Gastroesophageal sphincter (tissue), 3 donors: ENCODE results near the gene ZBTB20.

Experiments used
- CTCF ChIP-seq, 4 experiments: fragments of 200-600 bp in 2 of 4; fragments of 450-650 bp in 2 of 4; sonication (generic) in 1 of 4; IDR thresholded peaks; one replicate each; pipeline ENCODE4 v1.5.1; 2017 to 2019; ENCODE audit warnings: antibody characterized with exemption in 4 of 4, mild to moderate bottlenecking in 2 of 4, moderate library complexity in 2 of 4
- EP300 ChIP-seq: sonication (generic); formaldehyde crosslinking; IDR thresholded peaks from one replicate; pipeline ENCODE4 v1.6.1; 2017; ENCODE audit warnings: antibody characterized with exemption, mild to moderate bottlenecking
- POLR2A ChIP-seq, 2 donors: fragments of 450-650 bp; IDR thresholded peaks; one replicate each; pipeline ENCODE4 v1.6.1; 2017; ENCODE audit warnings: antibody characterized with exemption in 2 of 2, mild to moderate bottlenecking in 2 of 2, moderate library complexity in 1 of 2
- POLR2AphosphoS5 ChIP-seq: sonication (generic); formaldehyde crosslinking; IDR thresholded peaks from one replicate; pipeline ENCODE4 v1.6.1; 2017; ENCODE audit warnings: antibody characterized with exemption

- TF ChIP-seq CTCF (IDR thresholded peaks at IDR 0.05) (no peak), EP300 (no peak), POLR2AphosphoS5 (no peak), POLR2A (IDR thresholded peaks at IDR 0.05) (no peak)
Measured at GRCh38 chr3:114861666-114862065, 285.4 kb downstream of the ZBTB20 start.
